DOHH2 (cell line): ENCODE data around the gene C5orf15.

Source experiments
- H3F3A ChIP-seq: fragments of 200-600 bp; sonication (generic), shearing (Covaris generic); 2 replicates; pipeline ENCODE4 v1.6.0; 2016; ENCODE audit warnings: antibody characterized with exemption, mild to moderate bottlenecking; ENCODE audit not compliant: control insufficient read depth, insufficient read depth
- H3K27ac ChIP-seq: fragments of 200-600 bp; sonication (generic); 2 replicates; pipeline ENCODE4 v1.5.1; 2014; ENCODE audit warnings: low read depth, mild to moderate bottlenecking, low read length, moderate library complexity
- H3K27me3 ChIP-seq: fragments of 200-600 bp; sonication (generic); 2 replicates; pipeline ENCODE4 v1.6.1; 2014; ENCODE audit warnings: mild to moderate bottlenecking, low read length, mixed read lengths; ENCODE audit not compliant: control insufficient read depth
- H3K36me3 ChIP-seq: fragments of 200-600 bp; sonication (generic); 2 replicates; pipeline ENCODE4 v1.6.1; 2014; ENCODE audit warnings: mild to moderate bottlenecking, low read length, moderate library complexity, mixed read lengths; ENCODE audit not compliant: control insufficient read depth
- H3K4me1 ChIP-seq: fragments of 200-600 bp; sonication (generic); 2 replicates; pipeline ENCODE4 v1.6.1; 2014; ENCODE audit warnings: mild to moderate bottlenecking, low read length, mixed read lengths; ENCODE audit not compliant: control insufficient read depth
- H3K4me2 ChIP-seq: fragments of 200-600 bp; sonication (generic); 2 replicates; pipeline ENCODE4 v1.6.0; 2014; ENCODE audit warnings: mild to moderate bottlenecking, low read length, moderate library complexity
- H3K4me3 ChIP-seq: fragments of 200-600 bp; sonication (generic); 2 replicates; pipeline ENCODE4 v1.5.1; 2014; ENCODE audit warnings: mild to moderate bottlenecking, low read length, mixed read lengths
- H3K79me2 ChIP-seq: fragments of 200-600 bp; sonication (generic); 2 replicates; pipeline ENCODE4 v1.6.1; 2014; ENCODE audit warnings: mild to moderate bottlenecking, low read length, mixed read lengths; ENCODE audit not compliant: control insufficient read depth
- H3K9me2 ChIP-seq: fragments of 200-600 bp; sonication (generic); replicated peaks from 2 replicates; pipeline ENCODE4 v1.6.1; 2014; ENCODE audit warnings: mild to moderate bottlenecking, low read length, mixed read lengths; ENCODE audit not compliant: control insufficient read depth
- H3K9me3 ChIP-seq: fragments of 200-600 bp; sonication (generic); 2 replicates; pipeline ENCODE4 v1.6.1; 2014; ENCODE audit warnings: antibody characterized with exemption, low read length, mixed read lengths; ENCODE audit not compliant: control insufficient read depth, insufficient read depth
- H4K20me1 ChIP-seq: fragments of 200-600 bp; sonication (generic); 2 replicates; pipeline ENCODE4 v1.6.0; 2014; ENCODE audit warnings: low read depth, mild to moderate bottlenecking, antibody characterized with exemption, low read length, moderate library complexity; ENCODE audit not compliant: control insufficient read depth, insufficient read depth
- EZH2phosphoT487 ChIP-seq: fragments of 200-600 bp; sonication (generic); IDR thresholded peaks from 2 replicates; pipeline ENCODE4 v1.6.1; 2017; ENCODE audit warnings: borderline replicate concordance, mild to moderate bottlenecking, antibody characterized with exemption, low read length, moderate library complexity, mixed read lengths
- TF ChIP-seq, protein P1 (sequence below): fragments of 200-600 bp; sonication (generic); IDR thresholded peaks from one replicate; pipeline ENCODE4 v1.5.1; 2014; ENCODE audit warnings: antibody characterized with exemption, mild to moderate bottlenecking, low read depth, low read length; ENCODE audit not compliant: poor library complexity, severe bottlenecking

C5orf15 gene

DNA sequence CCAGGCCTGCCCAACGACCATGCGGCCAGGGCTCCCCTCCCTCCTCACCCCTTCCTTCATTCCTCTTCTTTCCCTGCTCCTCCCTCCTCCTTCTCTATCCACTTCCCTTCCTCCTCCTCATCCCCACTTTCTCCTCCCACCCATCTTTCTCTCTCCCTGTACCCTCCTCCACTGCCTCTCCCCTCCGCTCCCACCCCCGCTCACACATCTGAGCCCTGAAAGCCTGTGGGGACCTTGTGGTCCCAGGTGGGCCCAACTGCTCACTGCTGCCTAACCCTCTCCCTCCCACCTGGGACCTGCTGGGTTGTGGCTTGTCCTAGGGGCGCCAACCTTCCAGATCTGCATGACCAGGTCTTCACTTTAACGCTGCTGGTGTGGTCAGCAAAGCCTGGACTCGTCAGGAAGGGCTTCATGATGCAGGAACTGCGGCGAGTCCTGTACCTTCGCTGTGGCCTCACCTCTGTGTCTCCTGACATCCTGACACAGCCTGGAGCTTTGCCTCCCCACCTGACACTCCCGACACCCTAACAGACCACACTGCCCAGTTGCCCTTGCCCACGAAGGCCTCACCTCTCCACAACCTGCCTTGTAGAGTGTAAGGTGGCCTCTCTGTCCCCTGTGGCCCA lies 34.6 kb downstream of the C5orf15 start:
- H4K20me1 ChIP-seq, result no peaks in the 10 kb centered on the region
- H3K4me2 ChIP-seq, result peak overlapping the region; percentile 87
- H3K79me2 ChIP-seq, result no peaks in the 10 kb centered on the region
- H3K4me3 ChIP-seq, result peak overlapping the region; percentile 66
- H3K36me3 ChIP-seq, result 0 out of 2 replicates have a peak, but pooled peaks cover 3% of the 10 kb centered on the region
- H3K27ac ChIP-seq, result peak overlapping the region; percentile 97
- no peak for TF ChIP-seq EZH2phosphoT487
- TF ChIP-seq, protein P1, sequence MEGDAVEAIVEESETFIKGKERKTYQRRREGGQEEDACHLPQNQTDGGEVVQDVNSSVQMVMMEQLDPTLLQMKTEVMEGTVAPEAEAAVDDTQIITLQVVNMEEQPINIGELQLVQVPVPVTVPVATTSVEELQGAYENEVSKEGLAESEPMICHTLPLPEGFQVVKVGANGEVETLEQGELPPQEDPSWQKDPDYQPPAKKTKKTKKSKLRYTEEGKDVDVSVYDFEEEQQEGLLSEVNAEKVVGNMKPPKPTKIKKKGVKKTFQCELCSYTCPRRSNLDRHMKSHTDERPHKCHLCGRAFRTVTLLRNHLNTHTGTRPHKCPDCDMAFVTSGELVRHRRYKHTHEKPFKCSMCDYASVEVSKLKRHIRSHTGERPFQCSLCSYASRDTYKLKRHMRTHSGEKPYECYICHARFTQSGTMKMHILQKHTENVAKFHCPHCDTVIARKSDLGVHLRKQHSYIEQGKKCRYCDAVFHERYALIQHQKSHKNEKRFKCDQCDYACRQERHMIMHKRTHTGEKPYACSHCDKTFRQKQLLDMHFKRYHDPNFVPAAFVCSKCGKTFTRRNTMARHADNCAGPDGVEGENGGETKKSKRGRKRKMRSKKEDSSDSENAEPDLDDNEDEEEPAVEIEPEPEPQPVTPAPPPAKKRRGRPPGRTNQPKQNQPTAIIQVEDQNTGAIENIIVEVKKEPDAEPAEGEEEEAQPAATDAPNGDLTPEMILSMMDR, result no peak
- H3K9me2 ChIP-seq, result no peaks in the 10 kb centered on the region
- peaks cover 7% of the 10 kb centered on the region; the same call in 1 of the 2 replicates for H3K9me3 ChIP-seq
- peaks cover 56% of the 10 kb centered on the region for H3F3A ChIP-seq
- H3K27me3 ChIP-seq, result no peaks in the 10 kb centered on the region
- peaks cover 99% of the 10 kb centered on the region for H3K4me1 ChIP-seq

DNA sequence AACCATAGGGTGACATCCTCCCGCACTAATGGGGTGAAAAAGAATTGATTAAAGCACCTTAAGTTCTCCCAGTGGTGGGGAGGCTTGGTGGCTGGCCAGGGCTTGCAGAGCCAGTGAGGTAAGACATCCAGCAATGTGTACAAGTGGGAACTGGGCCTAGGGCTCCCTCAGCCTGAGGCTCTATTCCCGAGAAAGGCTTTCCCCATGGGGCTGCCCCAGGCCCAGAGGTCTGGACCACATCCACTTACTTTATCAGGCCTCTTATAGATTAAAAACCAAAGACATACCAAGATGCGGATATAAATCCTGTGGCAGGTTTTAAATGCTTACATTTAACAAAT lies 35.3 kb downstream of the C5orf15 start:
- no peaks in the 10 kb centered on the region for H3K79me2 ChIP-seq
- no peaks in the 10 kb centered on the region for H4K20me1 ChIP-seq
- peak overlapping the region; percentile 87 for H3K4me2 ChIP-seq
- peak overlapping the region; percentile 66 for H3K4me3 ChIP-seq
- H3K9me3 ChIP-seq, result peaks cover 7% of the 10 kb centered on the region; the same call in 1 of the 2 replicates
- H3K36me3 ChIP-seq, result 0 out of 2 replicates have a peak, but pooled peaks cover 3% of the 10 kb centered on the region
- H3F3A ChIP-seq, result peaks cover 50% of the 10 kb centered on the region
- peaks cover 99% of the 10 kb centered on the region for H3K4me1 ChIP-seq
- no peaks in the 10 kb centered on the region for H3K9me2 ChIP-seq
- TF ChIP-seq, protein P1, result no peak
- no peak for TF ChIP-seq EZH2phosphoT487
- H3K27me3 ChIP-seq, result no peaks in the 10 kb centered on the region
- peak overlapping the region; percentile 97 for H3K27ac ChIP-seq

DNA sequence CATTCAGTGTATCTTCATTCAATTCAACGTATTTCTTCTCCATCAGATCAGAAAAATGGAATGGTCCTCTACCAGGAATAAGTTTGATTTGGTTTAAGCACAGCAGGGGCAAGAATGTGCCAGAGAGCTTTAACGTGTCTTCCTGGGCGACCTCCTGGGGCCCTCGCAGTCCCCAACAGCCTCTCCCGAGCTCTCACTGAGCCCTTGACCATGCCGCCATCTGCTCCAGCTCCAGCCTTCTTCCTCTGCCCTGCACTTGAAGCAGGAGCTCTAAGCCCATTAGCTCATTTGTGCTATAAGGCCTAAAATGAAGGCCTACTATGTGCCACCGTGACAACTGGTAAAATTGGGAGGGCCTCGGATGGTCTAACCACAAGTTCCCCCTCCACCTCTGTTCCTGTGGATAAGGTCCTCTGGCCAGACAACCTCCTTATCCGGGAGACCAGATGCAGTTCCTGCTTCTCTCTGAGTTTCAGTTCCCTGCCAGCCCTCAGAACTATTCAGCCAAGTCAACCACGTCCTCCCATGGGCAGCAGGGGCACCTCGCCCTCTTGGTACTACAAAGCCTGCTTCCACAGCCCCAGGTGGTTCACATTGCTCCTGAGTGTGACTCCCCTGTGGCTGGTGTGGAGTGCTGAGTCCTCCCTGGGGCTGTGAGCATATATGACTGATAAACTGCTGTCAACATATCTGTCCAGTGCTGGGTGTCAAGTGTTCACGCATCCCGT lies 35.8 kb downstream of the C5orf15 start:
- Histone ChIP-seq H3K9me2 (no peaks in the 10 kb centered on the region), H3K9me3 (peaks cover 7% of the 10 kb centered on the region; the same call in 1 of the 2 replicates), H3K4me1 (peaks cover 96% of the 10 kb centered on the region), H3K27ac (peak overlapping the region; percentile 97), H3K36me3 (0 out of 2 replicates have a peak, but pooled peaks cover 3% of the 10 kb centered on the region), H3K4me3 (peak overlapping the region; percentile 66), H3F3A (peaks cover 45% of the 10 kb centered on the region), H3K79me2 (no peaks in the 10 kb centered on the region), H4K20me1 (no peaks in the 10 kb centered on the region), H3K27me3 (no peaks in the 10 kb centered on the region), H3K4me2 (peak overlapping the region; percentile 87)
- TF ChIP-seq EZH2phosphoT487, result no peak

DNA sequence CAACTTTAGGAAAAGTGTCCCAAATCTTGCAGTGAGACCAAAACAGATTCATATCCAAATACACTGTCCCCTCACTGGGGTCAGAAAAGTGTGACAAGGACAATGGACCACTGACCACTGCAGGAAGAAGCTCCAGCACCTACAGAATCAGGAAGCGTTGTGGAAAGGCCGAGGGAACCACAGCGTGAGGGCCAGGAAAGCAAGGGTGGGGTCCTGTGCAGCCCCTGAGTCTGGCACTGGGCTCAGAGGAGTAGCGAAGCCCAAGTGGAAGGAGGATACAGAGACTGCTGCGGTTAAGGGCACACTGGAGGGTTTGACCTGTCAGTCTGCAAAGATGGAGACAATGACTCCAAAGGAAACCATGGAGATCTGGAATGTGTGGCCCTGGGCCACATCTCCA lies 36.9 kb downstream of the C5orf15 start:
- Histone ChIP-seq H3K36me3 (0 out of 2 replicates have a peak, but pooled peaks cover 3% of the 10 kb centered on the region), H3K4me2 (no peak overlapping the region; the same call in 1 of the 2 replicates), H3K79me2 (no peaks in the 10 kb centered on the region), H3K9me3 (peaks cover 7% of the 10 kb centered on the region; the same call in 1 of the 2 replicates), H3K27ac (no peak overlapping the region), H3K4me1 (peaks cover 86% of the 10 kb centered on the region), H4K20me1 (no peaks in the 10 kb centered on the region), H3F3A (peaks cover 34% of the 10 kb centered on the region), H3K9me2 (no peaks in the 10 kb centered on the region), H3K4me3 (no peak overlapping the region), H3K27me3 (no peaks in the 10 kb centered on the region)
- TF ChIP-seq EZH2phosphoT487, result no peak
- TF ChIP-seq, protein P1, result no peak
